OCI-LY3 (cell line): Measurements from ENCODE around the gene CAMTA1.

Source experiments
- EZH2phosphoT487 ChIP-seq: fragments of 200-600 bp; shearing (Covaris generic); IDR thresholded peaks from 2 replicates; pipeline ENCODE4 v1.6.1; 2018; ENCODE audit warnings: antibody characterized with exemption, mixed run types, low read depth
- TF ChIP-seq, protein P1 (sequence below): fragments of 200-600, 300-600 bp; sonication (generic); IDR thresholded peaks from 2 replicates; pipeline ENCODE4 v1.5.1; 2014; ENCODE audit warnings: antibody characterized with exemption, low read length, low read depth

DNA sequence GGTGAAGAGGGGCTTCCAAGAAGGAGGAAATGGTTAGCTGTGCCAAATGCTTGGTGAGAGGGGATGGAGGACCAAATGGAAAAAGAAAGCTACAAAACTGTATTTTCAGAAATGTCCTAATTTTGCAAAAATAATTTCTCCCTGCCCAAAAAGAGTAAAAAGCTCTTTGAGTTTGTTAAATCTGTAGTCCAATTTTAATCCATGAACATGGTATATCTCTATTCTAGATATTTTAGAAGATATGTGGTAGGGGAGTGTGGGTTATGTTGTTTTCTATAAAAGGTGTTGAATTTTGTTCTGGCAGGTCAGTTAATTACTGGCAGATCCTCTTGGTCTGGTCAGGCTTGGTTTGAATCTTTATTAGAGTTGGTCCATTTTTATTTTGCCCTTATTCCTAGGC lies 511.7 kb downstream of the CAMTA1 start:
- TF ChIP-seq, protein P1, sequence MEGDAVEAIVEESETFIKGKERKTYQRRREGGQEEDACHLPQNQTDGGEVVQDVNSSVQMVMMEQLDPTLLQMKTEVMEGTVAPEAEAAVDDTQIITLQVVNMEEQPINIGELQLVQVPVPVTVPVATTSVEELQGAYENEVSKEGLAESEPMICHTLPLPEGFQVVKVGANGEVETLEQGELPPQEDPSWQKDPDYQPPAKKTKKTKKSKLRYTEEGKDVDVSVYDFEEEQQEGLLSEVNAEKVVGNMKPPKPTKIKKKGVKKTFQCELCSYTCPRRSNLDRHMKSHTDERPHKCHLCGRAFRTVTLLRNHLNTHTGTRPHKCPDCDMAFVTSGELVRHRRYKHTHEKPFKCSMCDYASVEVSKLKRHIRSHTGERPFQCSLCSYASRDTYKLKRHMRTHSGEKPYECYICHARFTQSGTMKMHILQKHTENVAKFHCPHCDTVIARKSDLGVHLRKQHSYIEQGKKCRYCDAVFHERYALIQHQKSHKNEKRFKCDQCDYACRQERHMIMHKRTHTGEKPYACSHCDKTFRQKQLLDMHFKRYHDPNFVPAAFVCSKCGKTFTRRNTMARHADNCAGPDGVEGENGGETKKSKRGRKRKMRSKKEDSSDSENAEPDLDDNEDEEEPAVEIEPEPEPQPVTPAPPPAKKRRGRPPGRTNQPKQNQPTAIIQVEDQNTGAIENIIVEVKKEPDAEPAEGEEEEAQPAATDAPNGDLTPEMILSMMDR, result no peak
- no peak for TF ChIP-seq EZH2phosphoT487
